H9 (cell line): ENCODE results near the gene C19orf18. TPM values are rescaled to one million over a fixed set of nuclear protein-coding genes. Genes with fewer than 3 reads are reported as not detected.

Source experiments
- DNase-seq: peaks from one replicate; pipeline ENCODE4 v3.0.0-alpha.2; 2017
- H2AFZ ChIP-seq: one replicate; pipeline ENCODE4 v1.6.1; 2013; ENCODE audit warnings: mild to moderate bottlenecking, low read length, control low read depth, moderate library complexity
- H2AK5ac ChIP-seq: 2 replicates; pipeline ENCODE4 v1.6.1; 2013; ENCODE audit warnings: low read length, control low read depth, mixed read lengths; ENCODE audit not compliant: insufficient read length
- H2BK120ac ChIP-seq: one replicate; pipeline ENCODE4 v1.6.1; 2013; ENCODE audit warnings: low read depth, mild to moderate bottlenecking, low read length, control low read depth, inconsistent platforms; ENCODE audit not compliant: poor library complexity, severe bottlenecking
- H2BK12ac ChIP-seq: 2 replicates; pipeline ENCODE4 v1.6.1; 2013; ENCODE audit warnings: low read length, control low read depth, mixed read lengths, low read depth; ENCODE audit not compliant: insufficient read length
- H2BK15ac ChIP-seq: 2 replicates; pipeline ENCODE4 v1.6.1; 2013; ENCODE audit warnings: low read depth, low read length, control low read depth
- H2BK20ac ChIP-seq: one replicate; pipeline ENCODE4 v1.6.1; 2013; ENCODE audit warnings: low read depth, mild to moderate bottlenecking, low read length, control low read depth, inconsistent platforms; ENCODE audit not compliant: poor library complexity, severe bottlenecking
- H2BK5ac ChIP-seq: 2 replicates; pipeline ENCODE4 v1.6.1; 2013; ENCODE audit warnings: low read length, control low read depth, mixed read lengths; ENCODE audit not compliant: insufficient read length
- H3K14ac ChIP-seq: 2 replicates; pipeline ENCODE4 v1.6.1; 2013; ENCODE audit warnings: low read length, control low read depth; ENCODE audit not compliant: insufficient read depth
- H3K18ac ChIP-seq: 2 replicates; pipeline ENCODE4 v1.6.1; 2013; ENCODE audit warnings: low read depth, mild to moderate bottlenecking, mixed read lengths, low read length, control low read depth; ENCODE audit not compliant: insufficient read length
- H3K23ac ChIP-seq: 2 replicates; pipeline ENCODE4 v1.6.1; 2013; ENCODE audit warnings: low read length, control low read depth, mixed read lengths, low read depth; ENCODE audit not compliant: insufficient read length
- H3K23me2 ChIP-seq: 2 replicates; pipeline ENCODE4 v1.6.1; 2013; ENCODE audit warnings: low read depth, mild to moderate bottlenecking, mixed read lengths, low read length, control low read depth; ENCODE audit not compliant: insufficient read length, poor library complexity, severe bottlenecking
- H3K27ac ChIP-seq: 2 replicates; pipeline ENCODE4 v1.5.1; 2013; ENCODE audit warnings: low read length, control low read depth, mixed read lengths, low read depth; ENCODE audit not compliant: insufficient read length
- H3K27me3 ChIP-seq: 2 replicates; pipeline ENCODE4 v1.6.1; 2013; ENCODE audit warnings: low read length, control low read depth, inconsistent platforms; ENCODE audit not compliant: insufficient read depth
- H3K4ac ChIP-seq: 2 replicates; pipeline ENCODE4 v1.6.1; 2013; ENCODE audit warnings: low read depth, mild to moderate bottlenecking, control low read depth, inconsistent platforms, low read length, moderate library complexity
- H3K4me1 ChIP-seq: 2 replicates; pipeline ENCODE4 v1.6.1; 2013; ENCODE audit warnings: low read length, control low read depth, inconsistent platforms; ENCODE audit not compliant: insufficient read depth
- H3K4me2 ChIP-seq: 2 replicates; pipeline ENCODE4 v1.6.1; 2013; ENCODE audit warnings: low read length, control low read depth, mixed read lengths; ENCODE audit not compliant: insufficient read length, insufficient read depth
- H3K56ac ChIP-seq: 2 replicates; pipeline ENCODE4 v1.6.1; 2013; ENCODE audit warnings: low read depth, mild to moderate bottlenecking, mixed read lengths, low read length, control low read depth; ENCODE audit not compliant: insufficient read length
- H3K79me1 ChIP-seq: 2 replicates; pipeline ENCODE4 v1.6.1; 2013; ENCODE audit warnings: low read depth, mild to moderate bottlenecking, moderate library complexity, low read length, control low read depth, inconsistent platforms; ENCODE audit not compliant: insufficient read depth, poor library complexity, severe bottlenecking
- H3K79me2 ChIP-seq: 2 replicates; pipeline ENCODE4 v1.6.1; 2013; ENCODE audit warnings: low read length, control low read depth, inconsistent platforms; ENCODE audit not compliant: insufficient read depth
- H3K9ac ChIP-seq: 2 replicates; pipeline ENCODE4 v1.6.1; 2013; ENCODE audit warnings: low read length, control low read depth, mixed read lengths; ENCODE audit not compliant: insufficient read length; ENCODE audit errors: extremely low read depth
- H3K9me3 ChIP-seq: one replicate; pipeline ENCODE4 v1.6.1; 2013; ENCODE audit warnings: low read depth, low read length, inconsistent platforms; ENCODE audit not compliant: control insufficient read depth
- H3T11ph ChIP-seq: one replicate; pipeline ENCODE4 v1.6.1; 2013; ENCODE audit warnings: mild to moderate bottlenecking, low read length, control low read depth, inconsistent platforms
- H4K20me1 ChIP-seq: one replicate; pipeline ENCODE4 v1.6.1; 2013; ENCODE audit not compliant: control insufficient read depth, insufficient read length, insufficient read depth
- H4K5ac ChIP-seq: 2 replicates; pipeline ENCODE4 v1.6.1; 2013; ENCODE audit warnings: low read depth, mild to moderate bottlenecking, mixed read lengths, low read length, control low read depth; ENCODE audit not compliant: insufficient read length
- H4K8ac ChIP-seq: replicated peaks from 2 replicates; pipeline ENCODE4 v1.6.1; 2013; ENCODE audit warnings: low read length, control low read depth, mixed read lengths, low read depth; ENCODE audit not compliant: insufficient read length
- H4K91ac ChIP-seq: 2 replicates; pipeline ENCODE4 v1.6.1; 2013; ENCODE audit warnings: low read depth, mild to moderate bottlenecking, moderate library complexity, mixed read lengths, low read length, control low read depth; ENCODE audit not compliant: insufficient read length
- H3K27ac Mint-ChIP-seq, 3 experiments: 2 replicates in 2 of 3; 3 replicates in 1 of 3; pipeline ENCODE4 v1.8.0; 2020 to 2021; ENCODE audit warnings: mixed read lengths in 3 of 3, mild to moderate bottlenecking in 1 of 3, moderate library complexity in 1 of 3
- H3K27me3 Mint-ChIP-seq: 2 replicates; pipeline ENCODE4 v1.8.0; 2021; ENCODE audit warnings: low read depth, mild to moderate bottlenecking, moderate library complexity, mixed read lengths
- H3K36me3 Mint-ChIP-seq, 3 experiments: 2 replicates in 2 of 3; 3 replicates in 1 of 3; pipeline ENCODE4 v1.8.0; 2020 to 2021; ENCODE audit warnings: low read depth in 3 of 3, mixed read lengths in 3 of 3; ENCODE audit not compliant: insufficient read depth in 1 of 3
- H3K4me1 Mint-ChIP-seq, 2 experiments: 2 replicates each; pipeline ENCODE4 v1.8.0; 2020; ENCODE audit warnings: mixed read lengths in 2 of 2
- H3K4me3 Mint-ChIP-seq, 2 experiments: 2 replicates in 1 of 2; 3 replicates in 1 of 2; pipeline ENCODE4 v1.8.0; 2020 to 2021; ENCODE audit warnings: mild to moderate bottlenecking in 2 of 2, mixed read lengths in 2 of 2, moderate library complexity in 1 of 2
- H3K9me3 Mint-ChIP-seq, 2 experiments: 2 replicates in 1 of 2; 3 replicates in 1 of 2; pipeline ENCODE4 v1.8.0; 2020; ENCODE audit warnings: mild to moderate bottlenecking in 2 of 2, mixed read lengths in 2 of 2, moderate library complexity in 1 of 2
- WGBS: extraction: QIAGEN DNeasy Blood & Tissue Kit; methylation state at CpG from one replicate; pipeline ENCODE4 v1.1.7; 2013; ENCODE audit warnings: missing lambda C conversion rate, low lambda C conversion rate, mixed read lengths; ENCODE audit not compliant: insufficient read length; ENCODE audit errors: extremely low coverage; 5-methylcytosine and 5-hydroxymethylcytosine counted together
- total RNA-seq: library from RNA; stranded (reverse); gene quantifications from 2 replicates; pipeline ENCODE4 v1.2.1, GENCODE V29; 2021
- TF ChIP-seq, protein P1 (sequence below): fragments of 200-600 bp; sonication (generic); conservative IDR thresholded peaks from 3 replicates; pipeline ENCODE4 v1.8.0; 2021; ENCODE audit warnings: antibody characterized with exemption, mild to moderate bottlenecking

C19orf18 gene
- total RNA-seq, 1 experiment from 2014 or later: 0.26 TPM

DNA sequence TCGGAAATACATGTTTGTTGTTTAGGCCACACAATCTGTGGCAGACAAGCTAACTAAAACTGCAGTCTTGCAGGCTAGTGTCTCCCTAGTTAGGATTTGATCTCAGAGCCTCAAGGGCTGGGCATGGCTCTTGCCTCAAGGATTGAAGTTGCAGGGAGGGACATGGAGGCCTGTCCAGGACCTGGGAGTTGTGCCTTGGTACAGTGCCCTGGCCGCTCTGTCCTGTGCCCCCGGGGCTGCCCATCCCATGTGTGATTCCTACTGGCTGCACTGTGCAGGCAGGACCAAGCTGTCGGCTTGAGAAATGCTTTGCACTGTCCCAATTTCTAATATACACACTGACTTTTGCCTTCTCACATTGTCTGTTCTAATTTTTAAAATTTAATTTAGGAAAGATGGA lies 19.3 kb downstream of the C19orf18 start:
- H3K36me3 Mint-ChIP-seq: peaks cover 4 to 22% (median 9%) of the 10 kb centered on the region in 3 experiments
- no CpG with 5 or more reads among the region's 4 CpGs for WGBS
- Histone ChIP-seq H2BK12ac (no peak overlapping the region), H3K27me3 (no peaks in the 10 kb centered on the region), H4K8ac (no peak overlapping the region), H3K9me3 (peaks cover 33% of the 10 kb centered on the region), H3K14ac (no peak overlapping the region), H3K79me2 (no peaks in the 10 kb centered on the region), H2BK20ac (no peak overlapping the region), H3K4me1 (no peaks in the 10 kb centered on the region), H3T11ph (no peak overlapping the region), H3K4me2 (no peak overlapping the region), H2BK120ac (no peak overlapping the region), H3K23me2 (no peaks in the 10 kb centered on the region), H4K5ac (no peak overlapping the region), H3K4ac (no peak overlapping the region), H3K9ac (no peak overlapping the region), H2AFZ (no peak overlapping the region), H4K20me1 (no peaks in the 10 kb centered on the region), H2AK5ac (no peak overlapping the region), H3K23ac (no peak overlapping the region), H2BK15ac (no peak overlapping the region), H2BK5ac (no peak overlapping the region), H3K56ac (no peak overlapping the region), H3K27ac (no peak overlapping the region), H3K79me1 (no peaks in the 10 kb centered on the region), H4K91ac (no peak overlapping the region), H3K18ac (no peak overlapping the region)
- peaks cover 68 to 71% of the 10 kb centered on the region in 2 experiments for H3K9me3 Mint-ChIP-seq
- TF ChIP-seq, protein P1, sequence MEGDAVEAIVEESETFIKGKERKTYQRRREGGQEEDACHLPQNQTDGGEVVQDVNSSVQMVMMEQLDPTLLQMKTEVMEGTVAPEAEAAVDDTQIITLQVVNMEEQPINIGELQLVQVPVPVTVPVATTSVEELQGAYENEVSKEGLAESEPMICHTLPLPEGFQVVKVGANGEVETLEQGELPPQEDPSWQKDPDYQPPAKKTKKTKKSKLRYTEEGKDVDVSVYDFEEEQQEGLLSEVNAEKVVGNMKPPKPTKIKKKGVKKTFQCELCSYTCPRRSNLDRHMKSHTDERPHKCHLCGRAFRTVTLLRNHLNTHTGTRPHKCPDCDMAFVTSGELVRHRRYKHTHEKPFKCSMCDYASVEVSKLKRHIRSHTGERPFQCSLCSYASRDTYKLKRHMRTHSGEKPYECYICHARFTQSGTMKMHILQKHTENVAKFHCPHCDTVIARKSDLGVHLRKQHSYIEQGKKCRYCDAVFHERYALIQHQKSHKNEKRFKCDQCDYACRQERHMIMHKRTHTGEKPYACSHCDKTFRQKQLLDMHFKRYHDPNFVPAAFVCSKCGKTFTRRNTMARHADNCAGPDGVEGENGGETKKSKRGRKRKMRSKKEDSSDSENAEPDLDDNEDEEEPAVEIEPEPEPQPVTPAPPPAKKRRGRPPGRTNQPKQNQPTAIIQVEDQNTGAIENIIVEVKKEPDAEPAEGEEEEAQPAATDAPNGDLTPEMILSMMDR: no peak
- H3K4me1 Mint-ChIP-seq: no peaks in the 10 kb centered on the region
- H3K4me3 Mint-ChIP-seq: no peak overlapping the region
- H3K27ac Mint-ChIP-seq: no peak overlapping the region
- DNase-seq: no peak
- peaks cover 9% of the 10 kb centered on the region for H3K27me3 Mint-ChIP-seq
